ENCODE results near the gene TMEM131L. TPM values are rescaled to one million over a fixed set of nuclear protein-coding genes. Genes with fewer than 3 reads are reported as not detected.
"Not testable (repeated sequence)": the region's sequence is repeated elsewhere in the genome, so short reads cannot be mapped to it uniquely, and the experiment has no call there.

TMEM131L gene
- total RNA-seq, 1 donor from 2014 or later, result 42.4 TPM

DNA sequence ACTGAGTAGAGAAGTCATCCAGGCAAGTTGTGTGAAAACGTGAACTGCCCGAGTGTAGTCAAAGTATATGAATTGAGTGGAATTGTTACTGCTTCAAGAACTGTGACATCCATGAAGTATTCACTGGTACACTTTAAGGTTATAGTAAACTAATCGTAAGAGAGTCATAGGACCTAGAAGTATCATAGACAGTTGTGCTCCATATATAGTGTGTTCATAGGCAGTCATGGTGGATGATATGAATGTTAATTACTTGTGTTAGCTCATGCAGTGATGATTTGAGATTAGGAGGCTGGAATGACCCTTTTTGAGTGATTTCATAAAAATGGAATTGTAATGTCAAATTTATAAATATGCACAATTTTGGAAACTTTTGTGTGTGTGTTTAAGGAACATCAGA lies 136.6 kb downstream of the TMEM131L start:
- FAIRE-seq (no peak), DNase-seq (ENCODE audit: low spot score in 2 of 2) (no peak)

DNA sequence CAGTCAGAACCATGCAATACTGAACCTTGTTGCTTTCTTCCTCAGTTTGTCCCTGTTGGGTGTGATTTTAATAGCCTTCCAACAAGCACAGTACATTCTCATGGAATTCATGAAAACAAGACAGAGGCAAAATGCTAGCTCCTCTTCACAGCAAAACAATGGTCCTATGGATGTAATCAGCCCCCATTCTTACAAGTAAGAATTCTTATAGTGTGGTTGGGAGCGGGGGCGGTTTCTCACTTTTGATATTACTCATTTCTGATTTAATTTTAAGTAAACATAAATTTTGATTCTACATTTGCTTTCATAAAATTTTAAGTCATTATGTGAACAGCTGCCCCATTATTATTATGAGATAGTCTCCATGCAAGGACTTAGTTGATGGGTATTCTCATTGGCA lies 137.1 kb downstream of the TMEM131L start:
- DNase-seq (ENCODE audit: low spot score in 2 of 2) (no peak), FAIRE-seq (no peak)

DNA sequence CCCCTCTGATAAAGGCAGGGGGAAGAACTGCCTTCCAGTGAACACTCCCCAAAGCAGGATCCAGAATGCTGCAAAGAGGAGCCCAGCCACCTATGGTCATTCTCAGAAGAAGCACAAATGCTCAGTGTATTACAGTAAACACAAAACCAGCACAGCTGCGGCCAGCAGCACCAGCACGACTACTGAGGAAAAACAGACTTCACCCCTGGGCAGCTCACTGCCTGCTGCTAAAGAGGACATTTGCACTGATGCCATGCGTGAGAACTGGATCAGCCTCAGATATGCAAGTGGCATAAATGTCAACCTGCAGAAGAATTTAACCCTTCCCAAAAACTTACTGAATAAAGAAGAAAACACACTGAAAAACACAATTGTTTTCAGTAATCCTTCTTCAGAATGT lies 137.7 kb downstream of the TMEM131L start:
- DNase-seq (ENCODE audit: low spot score in 2 of 2), result no peak
- FAIRE-seq, result no peak

DNA sequence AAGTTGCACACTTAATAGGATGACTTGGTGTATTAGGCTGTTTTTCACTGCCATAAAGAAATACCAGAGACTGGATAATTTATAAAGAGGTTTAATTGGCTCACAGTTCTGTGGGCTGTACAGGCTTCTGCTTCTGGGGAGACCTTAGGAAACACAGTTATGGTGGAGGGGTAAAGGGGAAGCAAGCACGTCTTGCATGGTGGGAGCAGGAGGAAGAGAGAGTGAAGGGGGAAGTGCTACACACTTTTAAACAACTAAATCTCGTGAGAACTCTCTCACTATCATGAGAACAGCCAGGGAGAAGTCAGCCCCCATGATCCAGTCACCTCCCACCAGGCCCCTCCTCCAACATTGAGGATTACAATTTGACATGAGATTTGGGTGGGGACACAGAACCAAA lies 142.9 kb downstream of the TMEM131L start:
- not testable (repeated sequence) for FAIRE-seq

DNA sequence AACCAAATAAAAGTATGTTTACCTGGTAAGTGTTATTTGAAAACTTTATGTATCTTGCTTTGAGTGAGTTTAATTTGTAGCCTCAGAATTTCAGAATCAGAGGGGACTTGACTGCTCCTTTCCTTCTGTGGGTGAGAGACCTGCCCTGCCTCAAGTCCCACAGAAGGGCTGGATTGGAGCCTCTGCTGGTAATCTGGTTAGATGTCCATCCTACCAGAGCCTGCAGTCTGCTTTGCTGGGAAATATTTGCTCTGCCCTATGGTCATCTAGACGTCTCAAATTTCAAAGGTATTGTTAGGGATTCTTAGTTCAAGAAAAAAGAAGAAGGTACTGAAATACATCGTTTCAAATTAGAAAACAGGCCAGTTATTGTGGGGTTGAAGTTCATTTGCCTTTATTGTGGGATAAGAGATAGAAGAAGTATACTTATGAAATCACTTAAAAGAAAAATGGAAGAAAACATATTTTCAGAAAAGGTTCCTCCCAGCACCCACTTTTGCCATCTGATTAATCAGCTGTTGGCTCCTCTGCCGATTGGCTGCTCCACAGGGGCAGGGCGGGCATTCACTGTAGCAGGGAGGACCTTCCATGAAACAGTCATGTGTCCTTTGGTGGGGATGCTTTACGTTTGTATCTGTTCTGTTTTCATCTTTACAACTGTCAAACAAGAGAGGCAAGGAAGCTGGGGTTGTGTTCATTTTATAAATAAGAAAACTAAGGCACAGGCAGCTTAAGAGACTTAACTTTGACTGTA lies 144.6 kb downstream of the TMEM131L start:
- FAIRE-seq, result no peak
- DNase-seq (ENCODE audit: low spot score in 2 of 2), result no peak

More for the DNA sequence above, 142.9 kb downstream of the TMEM131L start:
- not testable (repeated sequence) for DNase-seq (ENCODE audit: low spot score in 2 of 2)

DNA sequence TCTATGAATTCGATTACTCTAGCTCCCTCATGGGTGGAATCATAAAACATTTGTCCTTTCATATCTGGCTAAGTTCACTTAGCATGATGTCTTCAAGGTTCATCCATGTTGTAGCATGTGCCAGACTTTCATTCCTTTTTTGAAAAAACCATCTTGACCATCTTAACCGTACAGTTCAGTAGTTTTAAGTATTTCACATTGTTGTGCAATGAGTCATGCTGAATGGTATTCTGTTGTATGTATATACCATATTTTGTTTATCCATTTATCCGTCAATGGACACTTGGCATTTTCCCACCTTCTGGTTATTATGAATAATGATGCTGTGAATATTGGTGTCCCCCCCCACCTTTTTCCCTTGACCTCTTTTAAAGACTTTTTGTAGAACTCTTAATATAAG lies 145.5 kb downstream of the TMEM131L start:
- FAIRE-seq (no peak), DNase-seq (ENCODE audit: low spot score in 2 of 2) (no peak)

DNA sequence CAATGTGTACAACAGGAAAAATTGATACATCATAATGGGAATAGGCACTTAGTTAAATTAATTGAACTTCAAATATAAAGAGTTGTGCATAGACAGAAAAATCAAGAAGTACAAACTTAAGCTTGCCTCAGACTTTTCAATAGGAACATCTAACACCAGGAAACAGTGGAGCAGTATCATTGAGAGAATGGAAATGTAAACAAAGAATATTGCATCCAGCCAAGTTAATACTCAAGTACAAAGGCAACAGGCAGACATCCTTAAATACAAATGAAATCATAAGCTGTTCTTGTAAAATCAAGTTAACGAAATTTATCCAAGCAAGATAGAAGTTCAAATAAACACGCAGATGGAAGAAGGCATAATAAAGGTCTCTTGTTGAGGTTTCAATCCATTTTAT lies 146.7 kb downstream of the TMEM131L start:
- FAIRE-seq (no peak), DNase-seq (ENCODE audit: low spot score in 2 of 2) (no peak)

DNA sequence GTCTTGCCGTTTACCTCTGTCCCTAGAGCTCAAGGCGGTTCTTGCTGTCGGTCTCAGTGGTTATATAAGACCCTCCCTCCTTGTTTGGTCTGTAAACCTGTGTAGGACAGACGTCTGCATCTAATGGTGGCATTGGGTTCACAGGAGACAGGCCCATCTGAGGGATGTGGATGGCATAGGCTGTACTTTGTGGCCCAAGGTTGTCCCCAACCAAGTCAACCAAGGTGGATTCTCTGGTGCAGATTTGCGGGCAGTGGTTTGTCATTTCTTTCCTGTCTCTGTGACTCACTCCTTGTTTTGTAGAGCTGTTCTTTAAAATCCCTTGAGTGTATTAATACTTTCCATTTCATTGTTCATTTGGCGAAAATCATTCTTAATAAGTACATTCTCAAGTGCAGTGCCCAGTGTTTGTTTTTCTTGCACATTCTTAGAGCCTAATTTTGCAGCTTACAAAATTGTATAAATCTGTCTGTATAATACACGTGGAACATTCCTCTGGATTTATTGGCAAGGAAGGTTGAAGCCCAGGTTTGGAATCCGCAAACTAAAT lies 149.9 kb downstream of the TMEM131L start:
- FAIRE-seq, result no peak
- DNase-seq (ENCODE audit: low spot score in 2 of 2), result no peak

DNA sequence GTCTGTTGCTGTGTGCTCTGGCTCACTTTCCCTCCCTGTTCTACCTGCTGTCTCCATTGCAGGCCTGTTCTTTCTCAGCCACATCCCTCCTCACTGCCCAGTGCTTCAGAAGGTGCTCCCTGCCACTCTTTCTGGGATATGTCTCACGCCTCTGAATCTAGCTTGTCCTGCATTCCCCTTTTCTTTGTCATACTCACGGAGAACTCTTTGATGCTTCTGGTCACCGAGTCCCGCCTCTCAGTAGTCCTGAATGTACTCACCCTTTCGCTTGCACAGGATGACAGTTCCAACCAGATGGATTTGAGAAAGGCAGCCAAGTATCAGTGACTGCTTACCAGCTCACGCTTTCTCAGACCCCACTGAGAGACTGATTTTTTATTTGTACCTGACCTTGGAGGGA lies 152.7 kb downstream of the TMEM131L start:
- no peak for FAIRE-seq
- DNase-seq (ENCODE audit: low spot score in 2 of 2), result no peak

DNA sequence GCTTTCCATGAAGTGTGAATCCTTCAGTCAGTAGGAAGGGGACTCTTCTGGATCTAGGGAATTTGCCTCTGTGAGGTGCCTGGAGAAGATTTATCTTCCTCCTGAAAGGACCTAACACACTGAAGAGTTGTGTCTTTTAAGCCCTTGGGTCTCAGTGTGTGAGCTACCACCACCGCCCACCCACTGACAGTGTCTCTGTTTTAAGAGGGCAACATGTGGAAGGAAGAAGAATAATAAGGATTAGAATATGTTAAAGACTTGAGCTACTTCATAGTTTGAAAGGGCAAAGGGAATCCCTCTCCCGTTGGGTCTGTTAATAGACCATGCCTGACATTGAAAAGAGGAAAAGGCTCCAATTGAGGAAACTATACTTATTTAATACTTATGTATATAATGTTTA lies 153.7 kb downstream of the TMEM131L start:
- FAIRE-seq, result no peak
- no peak for DNase-seq (ENCODE audit: low spot score in 2 of 2)

DNA sequence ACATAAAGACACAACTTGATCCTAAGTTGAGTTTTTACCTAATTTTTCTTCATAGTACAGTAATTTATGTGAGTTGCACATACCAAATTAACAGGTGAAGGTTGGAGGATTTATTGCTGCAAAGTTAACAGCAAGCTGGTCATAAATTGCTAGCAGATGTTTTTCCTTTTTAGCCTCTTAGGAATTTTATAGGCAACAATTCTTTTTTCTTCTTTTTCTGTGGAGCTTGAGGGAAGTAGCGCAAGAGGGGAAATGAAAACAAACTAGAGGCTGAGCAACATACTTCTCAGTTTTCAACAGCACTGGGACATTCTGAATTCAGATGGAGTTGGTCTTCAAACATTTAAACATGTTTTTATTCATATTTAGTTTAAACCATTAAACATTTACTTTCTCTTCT lies 154.2 kb downstream of the TMEM131L start:
- FAIRE-seq (no peak), DNase-seq (ENCODE audit: low spot score in 2 of 2) (no peak)

DNA sequence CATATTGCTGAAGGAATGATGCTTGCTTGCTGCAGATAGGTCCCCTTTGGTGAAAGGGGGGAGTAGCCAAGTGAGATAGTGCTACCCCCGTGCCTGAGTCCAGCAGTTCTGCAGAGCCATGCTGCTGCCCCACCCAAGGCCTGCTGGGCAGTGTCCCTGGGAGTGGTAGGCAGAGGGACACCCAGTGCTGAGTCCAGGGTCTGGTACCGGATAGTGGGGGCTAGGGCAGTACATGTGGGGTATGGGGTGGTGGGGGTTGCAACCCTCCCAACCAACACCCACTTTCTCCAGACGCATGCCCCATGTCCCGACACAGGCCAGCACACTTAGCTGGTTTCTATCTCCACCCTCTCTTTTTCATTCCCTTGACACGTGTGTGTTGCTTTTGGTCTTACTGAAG lies 155.9 kb downstream of the TMEM131L start:
- FAIRE-seq, result no peak

DNA sequence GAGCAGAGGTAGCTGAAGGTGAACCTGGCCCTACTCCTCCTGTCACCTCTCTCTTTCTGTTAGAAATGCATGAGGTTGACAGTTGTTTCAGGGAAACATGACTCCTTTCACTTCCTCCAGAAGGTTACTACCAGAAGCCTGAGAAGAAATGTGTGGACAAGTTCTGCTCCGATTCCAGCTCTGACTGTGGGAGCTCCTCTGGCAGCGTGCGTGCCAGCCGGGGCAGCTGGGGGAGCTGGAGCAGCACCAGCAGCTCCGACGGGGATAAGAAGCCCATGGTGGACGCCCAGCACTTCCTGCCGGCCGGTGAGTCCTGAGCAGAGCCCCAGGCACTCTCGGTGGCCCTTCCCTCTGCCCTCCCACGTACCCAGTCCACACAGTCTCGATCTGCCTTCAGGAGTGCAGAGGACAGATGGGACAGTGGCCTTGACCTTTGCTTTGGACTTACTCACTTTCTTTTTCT lies 156.6 kb downstream of the TMEM131L start:
- no peak for FAIRE-seq
- no peak for DNase-seq (ENCODE audit: low spot score in 2 of 2)

More for the DNA sequence above, 155.9 kb downstream of the TMEM131L start:
- no peak for DNase-seq (ENCODE audit: low spot score in 2 of 2)

DNA sequence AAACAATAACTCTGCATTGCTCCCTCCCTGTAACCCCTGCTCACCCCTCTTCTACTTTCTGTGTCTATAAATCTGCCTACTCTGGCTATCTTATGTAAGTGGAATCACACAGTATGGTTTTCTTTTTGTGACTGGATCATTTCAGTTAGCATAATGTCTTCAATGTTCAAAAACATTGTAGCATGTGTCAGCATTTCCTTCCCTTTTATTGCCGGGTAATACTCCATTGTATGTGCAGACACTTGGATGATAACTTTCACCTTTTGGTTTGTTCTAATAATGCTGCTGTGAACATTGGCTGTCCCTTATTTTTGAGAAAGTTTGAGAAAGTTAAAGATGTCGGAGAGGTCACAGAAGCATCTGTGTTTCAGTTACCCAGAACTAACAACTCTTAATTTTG lies 157.3 kb downstream of the TMEM131L start:
- FAIRE-seq (no peak), DNase-seq (ENCODE audit: low spot score in 2 of 2) (no peak)

DNA sequence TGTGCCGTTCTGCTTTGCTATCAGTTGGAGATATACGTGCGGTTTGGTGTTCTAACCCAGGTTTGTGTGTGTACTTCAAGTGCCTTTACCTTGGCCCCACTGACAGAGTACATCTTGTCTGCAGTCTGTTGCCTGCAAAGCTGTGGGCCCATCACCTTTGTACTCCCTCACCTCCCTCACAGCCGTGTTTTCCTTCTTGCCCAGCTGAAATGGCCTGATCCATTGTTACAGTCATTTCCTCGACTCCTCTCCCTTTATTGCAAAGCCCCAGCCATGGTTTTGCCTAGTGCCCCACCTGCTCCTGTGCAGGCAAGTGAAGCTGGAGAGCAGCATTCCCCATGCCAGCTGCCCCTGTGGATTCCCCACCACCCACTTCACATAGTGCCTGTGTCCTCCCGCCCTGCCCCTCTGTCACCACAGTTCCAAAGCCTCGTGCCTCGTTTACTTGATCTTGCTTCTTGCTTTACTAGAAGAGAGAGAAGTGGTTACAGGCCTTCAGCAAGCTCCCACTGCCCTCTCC lies 162.7 kb downstream of the TMEM131L start:
- FAIRE-seq, result no peak
- DNase-seq (ENCODE audit: low spot score in 2 of 2), result no peak

DNA sequence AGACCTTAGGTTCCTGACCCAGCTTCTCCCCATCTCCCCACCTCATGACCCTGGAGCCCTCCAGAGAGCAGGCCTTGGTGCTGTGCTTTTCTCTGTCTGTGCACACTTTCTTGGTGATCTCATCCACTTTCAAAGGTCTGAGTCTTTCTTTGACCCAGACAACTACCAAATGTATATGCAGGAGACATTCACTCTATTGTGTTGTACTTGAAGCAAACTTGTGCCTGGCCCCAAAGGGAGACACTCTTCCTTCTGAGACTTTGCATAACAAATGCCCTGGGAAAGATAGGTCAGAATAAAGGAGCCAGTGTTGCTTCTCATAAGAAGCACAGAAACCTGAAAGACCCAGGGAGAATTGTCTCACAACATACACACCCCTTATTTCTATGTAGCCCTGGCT lies 163.6 kb downstream of the TMEM131L start:
- FAIRE-seq, result no peak

DNA sequence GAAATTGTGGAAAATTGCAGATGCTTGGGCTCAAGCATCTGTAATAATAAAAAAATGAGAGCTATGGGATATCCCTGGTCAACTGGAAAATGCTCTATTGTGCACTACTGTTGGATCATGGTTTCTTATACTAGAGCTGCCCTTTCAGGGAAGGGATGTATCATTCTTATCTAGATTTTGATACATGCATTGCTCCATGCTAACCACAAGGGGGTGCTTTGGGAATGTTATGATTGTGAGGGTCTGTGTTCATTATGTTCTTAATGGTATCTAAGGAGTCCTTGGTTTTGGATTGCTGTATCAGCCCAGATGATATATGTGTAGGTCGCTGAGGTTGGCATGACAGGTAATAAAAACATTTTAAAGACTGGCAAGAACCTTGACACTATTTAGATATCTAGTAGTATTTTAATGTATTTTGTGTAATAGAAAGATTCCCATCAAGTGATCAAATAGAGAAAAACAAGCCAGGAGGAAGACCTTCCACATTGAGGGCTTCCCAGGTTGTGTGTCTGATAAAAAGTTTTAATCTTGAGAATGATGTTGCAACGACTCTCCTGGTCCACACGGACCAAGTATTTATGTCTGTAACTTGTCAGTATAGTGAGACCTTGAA lies 168.7 kb downstream of the TMEM131L start:
- peak in 1 of 2 donors; percentile 13 for DNase-seq (ENCODE audit: low spot score in 2 of 2)
- FAIRE-seq, result no peak

More for the DNA sequence above, 163.6 kb downstream of the TMEM131L start:
- no peak for DNase-seq (ENCODE audit: low spot score in 2 of 2)

DNA sequence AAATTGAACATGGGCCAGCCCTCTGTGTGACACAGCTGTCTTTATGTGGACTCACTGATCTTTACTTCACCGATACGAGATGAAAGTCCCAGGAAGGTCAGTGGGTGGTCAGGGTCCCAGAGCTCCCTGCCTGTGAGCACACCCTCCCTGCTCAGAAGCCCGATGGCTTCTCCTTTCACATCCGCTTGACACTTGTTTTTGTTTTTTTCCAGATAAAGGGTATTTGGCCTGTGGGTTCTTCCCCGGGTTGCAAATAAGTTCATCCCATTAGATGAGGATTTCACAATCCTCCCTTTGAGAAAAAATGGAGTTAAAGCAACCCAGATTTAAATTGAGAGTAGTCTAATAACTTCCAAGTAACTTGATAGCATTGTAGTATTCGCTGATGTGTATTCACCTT lies 169.7 kb downstream of the TMEM131L start:
- no peak for DNase-seq (ENCODE audit: low spot score in 2 of 2)
- FAIRE-seq, result no peak

DNA sequence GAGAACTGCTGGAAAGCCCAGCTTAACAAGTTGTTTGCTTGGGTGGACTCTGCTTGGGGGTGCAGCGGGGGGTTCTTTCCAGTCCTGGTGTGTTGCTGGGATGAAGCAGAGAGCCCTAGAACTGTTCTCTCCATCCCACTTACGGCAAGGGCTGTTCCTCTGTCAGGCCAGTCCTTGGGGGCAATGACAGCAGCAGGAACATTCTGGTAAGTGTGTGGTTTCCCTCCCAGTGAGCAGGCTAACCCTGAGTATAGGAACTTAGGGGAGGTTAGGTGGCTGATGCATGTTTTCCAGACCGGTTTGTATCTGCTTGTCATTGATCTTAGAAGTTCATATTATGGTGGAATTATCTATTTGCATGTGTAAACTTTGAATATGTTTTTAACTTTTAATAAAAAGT lies 171.0 kb downstream of the TMEM131L start:
- no peak for FAIRE-seq
- no peak for DNase-seq (ENCODE audit: low spot score in 2 of 2)

DNA sequence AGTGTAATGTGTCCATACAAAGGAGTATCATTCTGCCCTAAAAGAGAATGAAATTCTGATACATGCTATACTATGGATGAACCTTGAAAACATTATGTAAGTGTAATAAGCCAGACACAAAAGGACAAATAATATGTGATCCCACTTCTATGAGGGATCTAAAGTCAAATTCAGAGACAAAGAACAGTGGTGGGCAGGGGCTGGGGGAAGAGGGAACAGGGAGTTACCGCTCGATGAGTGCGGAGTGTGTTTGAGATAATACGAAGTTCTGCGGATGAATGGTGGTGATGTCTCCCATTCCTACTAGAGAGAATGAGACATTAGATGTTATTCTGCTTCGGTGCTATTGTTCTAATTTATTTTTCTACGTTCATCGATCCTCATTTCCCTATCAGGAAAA lies 171.9 kb downstream of the TMEM131L start:
- DNase-seq (ENCODE audit: low spot score in 2 of 2) (no peak), FAIRE-seq (no peak)

DNA sequence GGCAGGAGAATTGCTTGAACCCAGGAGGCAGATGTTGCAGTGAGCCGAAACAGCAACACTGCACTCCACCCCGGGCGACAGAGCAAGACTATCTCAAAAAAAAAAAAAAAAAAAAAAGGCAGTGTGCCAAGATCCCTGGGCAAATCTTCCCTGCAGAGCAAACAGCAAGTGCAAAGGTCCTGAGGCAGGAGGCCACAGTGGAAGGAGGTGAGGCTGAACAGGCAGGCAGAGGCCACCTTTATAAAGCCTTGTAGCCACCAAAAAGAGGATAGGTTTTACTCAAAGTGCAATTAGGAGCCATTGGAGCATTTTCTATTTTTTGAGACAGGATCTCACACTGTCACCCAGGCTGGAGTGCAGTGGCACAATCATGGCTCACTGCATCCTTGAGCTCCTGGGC lies 172.8 kb downstream of the TMEM131L start:
- DNase-seq (ENCODE audit: low spot score in 2 of 2) (no peak), FAIRE-seq (no peak)

Data from frontal cortex (tissue), 4 donors.